ENCODE results near the gene WDR88.

GRCh38 chr19:33171916-33172359, 40.0 kb downstream of the WDR88 start:
- TF ChIP-seq EMX1 (CRISPR knock-in tag; IDR thresholded peaks at IDR 0.05) (no peak), TEAD4 (CRISPR knock-in tag; IDR thresholded peaks at IDR 0.05) (no peak), NFYB (CRISPR knock-in tag; conservative IDR thresholded peaks at IDR 0.05; ENCODE audit: low read depth) (no peak)

Measured in WTC11 (cell line).